Mesothelial cell of epicardium (in vitro differentiated cells): ENCODE results near the gene NACC2. TPM values are rescaled to one million over a fixed set of nuclear protein-coding genes. Genes with fewer than 3 reads are reported as not detected.
A peak's percentile ranks its signal among the peaks of the same experiment; 100 is the strongest.

ENCODE experiments used
- DNase-seq, 2 experiments: peaks; one replicate each; pipeline ENCODE4 v3.0.0; 2021; ENCODE audit warnings: low spot score in 2 of 2; ENCODE audit not compliant: unreplicated experiment in 2 of 2
- H3K27ac Mint-ChIP-seq: 2 replicates; pipeline ENCODE4 v1.8.0; 2021; ENCODE audit warnings: mixed read lengths
- H3K27me3 Mint-ChIP-seq: 2 replicates; pipeline ENCODE4 v1.8.0; 2021; ENCODE audit warnings: low read depth, mixed read lengths
- H3K36me3 Mint-ChIP-seq: 2 replicates; pipeline ENCODE4 v1.8.0; 2021; ENCODE audit warnings: mixed read lengths
- H3K4me1 Mint-ChIP-seq: 2 replicates; pipeline ENCODE4 v1.8.0; 2021; ENCODE audit warnings: mixed read lengths
- H3K4me3 Mint-ChIP-seq: 2 replicates; pipeline ENCODE4 v1.8.0; 2021; ENCODE audit warnings: mild to moderate bottlenecking, moderate library complexity, mixed read lengths
- H3K9me3 Mint-ChIP-seq: 2 replicates; pipeline ENCODE4 v1.8.0; 2021; ENCODE audit warnings: mixed read lengths
- total RNA-seq: library from RNA; stranded (reverse); gene quantifications from 3 replicates; pipeline ENCODE4 v1.2.1, GENCODE V29; 2021
- TF ChIP-seq, protein P1 (sequence below): fragments of 200-600 bp; sonication (generic); IDR thresholded peaks from one replicate; pipeline ENCODE4 v1.5.0; 2021; ENCODE audit warnings: antibody characterized with exemption; ENCODE audit not compliant: unreplicated experiment

Gene NACC2
- total RNA-seq, 1 donor from 2014 or later: 18.4 TPM

DNA sequence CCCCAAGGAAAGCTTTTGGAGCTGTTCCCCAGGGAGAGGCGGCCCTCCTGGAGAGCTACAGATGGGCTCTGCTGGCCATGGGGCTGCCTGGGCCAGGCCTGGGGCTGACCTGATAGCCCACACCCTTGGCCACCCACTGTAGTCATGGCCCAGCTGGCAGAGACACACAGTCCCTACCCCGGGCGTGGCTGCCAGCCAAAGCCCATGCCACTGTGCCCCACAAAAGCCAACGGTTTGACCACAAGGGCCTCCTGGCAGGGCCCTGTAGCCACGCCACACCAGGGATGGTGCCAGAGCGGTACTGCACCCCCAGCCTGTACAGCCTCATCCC, 15.2 kb downstream of the NACC2 start:
- Mint-ChIP-seq H3K36me3 (no peaks in the 10 kb centered on the region), H3K4me1 (peaks cover 10% of the 10 kb centered on the region), H3K27ac (no peak overlapping the region)

DNA sequence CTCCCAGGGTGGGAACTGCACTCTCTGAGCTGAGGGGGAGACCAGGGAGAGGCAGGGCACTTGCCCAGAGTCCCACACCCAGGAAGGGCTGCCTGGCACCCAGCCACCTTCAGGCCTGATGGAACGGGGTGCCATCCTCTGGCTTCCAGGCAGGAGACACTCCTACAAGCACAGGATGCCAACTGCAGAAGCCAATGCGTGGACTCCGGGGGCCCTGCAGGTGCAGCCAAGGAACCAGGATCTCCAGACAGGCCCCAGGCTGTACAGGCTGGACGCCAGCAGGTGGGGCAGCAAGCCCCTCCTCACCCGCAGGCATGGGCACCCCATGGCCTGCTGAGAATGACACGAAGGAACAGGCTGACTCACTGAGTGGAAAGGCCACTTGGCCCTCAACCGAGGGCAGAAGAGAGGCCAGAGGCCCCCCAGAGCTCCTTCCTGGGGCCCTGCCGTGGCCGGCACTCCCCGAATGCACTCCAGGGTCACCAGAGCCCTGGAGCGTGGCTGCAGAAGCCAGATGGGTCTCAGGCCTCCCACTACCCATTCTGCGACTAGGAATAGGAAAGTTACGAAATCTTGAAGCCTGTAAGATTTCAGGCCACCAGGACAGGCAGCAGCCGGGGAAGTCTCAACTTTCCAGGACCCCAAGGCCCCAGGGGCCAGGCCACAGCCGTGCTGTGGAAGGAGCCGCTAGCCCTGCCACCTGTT, 15.7 kb downstream of the NACC2 start:
- Mint-ChIP-seq H3K27ac (peak overlapping the region; percentile 50), H3K36me3 (peaks cover 2% of the 10 kb centered on the region), H3K9me3 (no peaks in the 10 kb centered on the region), H3K4me1 (peaks cover 10% of the 10 kb centered on the region), H3K27me3 (no peaks in the 10 kb centered on the region), H3K4me3 (no peak overlapping the region)
- TF ChIP-seq, protein P1, sequence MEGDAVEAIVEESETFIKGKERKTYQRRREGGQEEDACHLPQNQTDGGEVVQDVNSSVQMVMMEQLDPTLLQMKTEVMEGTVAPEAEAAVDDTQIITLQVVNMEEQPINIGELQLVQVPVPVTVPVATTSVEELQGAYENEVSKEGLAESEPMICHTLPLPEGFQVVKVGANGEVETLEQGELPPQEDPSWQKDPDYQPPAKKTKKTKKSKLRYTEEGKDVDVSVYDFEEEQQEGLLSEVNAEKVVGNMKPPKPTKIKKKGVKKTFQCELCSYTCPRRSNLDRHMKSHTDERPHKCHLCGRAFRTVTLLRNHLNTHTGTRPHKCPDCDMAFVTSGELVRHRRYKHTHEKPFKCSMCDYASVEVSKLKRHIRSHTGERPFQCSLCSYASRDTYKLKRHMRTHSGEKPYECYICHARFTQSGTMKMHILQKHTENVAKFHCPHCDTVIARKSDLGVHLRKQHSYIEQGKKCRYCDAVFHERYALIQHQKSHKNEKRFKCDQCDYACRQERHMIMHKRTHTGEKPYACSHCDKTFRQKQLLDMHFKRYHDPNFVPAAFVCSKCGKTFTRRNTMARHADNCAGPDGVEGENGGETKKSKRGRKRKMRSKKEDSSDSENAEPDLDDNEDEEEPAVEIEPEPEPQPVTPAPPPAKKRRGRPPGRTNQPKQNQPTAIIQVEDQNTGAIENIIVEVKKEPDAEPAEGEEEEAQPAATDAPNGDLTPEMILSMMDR: no peak
- DNase-seq: no peak

More for the DNA sequence above, 15.2 kb downstream of the NACC2 start:
- TF ChIP-seq, protein P1: no peak
- Mint-ChIP-seq H3K9me3 (no peaks in the 10 kb centered on the region), H3K4me3 (no peak overlapping the region), H3K27me3 (no peaks in the 10 kb centered on the region)
- no peak for DNase-seq

DNA sequence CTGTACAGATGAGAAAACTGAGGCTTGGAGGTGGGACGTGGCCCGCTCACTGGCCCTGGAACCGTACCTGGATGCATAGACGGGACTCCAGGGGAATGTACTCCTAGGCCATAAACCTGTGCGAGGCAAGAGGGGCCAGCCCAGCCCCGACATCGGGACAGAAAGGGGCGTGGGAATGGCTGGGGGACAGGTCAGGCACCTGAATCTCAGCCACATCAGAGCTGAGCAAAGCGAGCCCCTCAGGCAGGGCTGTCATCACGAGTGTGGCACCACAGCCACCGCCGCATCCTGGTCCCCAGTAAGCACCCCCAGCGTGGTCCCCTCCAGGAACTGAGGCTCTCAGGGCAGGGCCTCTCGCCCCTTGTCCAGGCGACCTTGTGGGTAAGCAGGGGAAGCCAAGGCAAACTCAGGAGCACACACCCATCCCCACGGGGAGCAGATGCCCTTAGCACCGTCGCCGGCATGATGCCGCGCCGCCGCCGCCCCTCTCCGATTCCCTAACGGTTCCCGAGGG, 16.5 kb downstream of the NACC2 start:
- TF ChIP-seq, protein P1: no peak
- H3K9me3 Mint-ChIP-seq: no peaks in the 10 kb centered on the region
- H3K27ac Mint-ChIP-seq: no peak overlapping the region
- H3K4me1 Mint-ChIP-seq: peaks cover 10% of the 10 kb centered on the region
- no peak for DNase-seq
- H3K4me3 Mint-ChIP-seq: no peak overlapping the region
- H3K36me3 Mint-ChIP-seq: peaks cover 2% of the 10 kb centered on the region
- no peaks in the 10 kb centered on the region for H3K27me3 Mint-ChIP-seq

DNA sequence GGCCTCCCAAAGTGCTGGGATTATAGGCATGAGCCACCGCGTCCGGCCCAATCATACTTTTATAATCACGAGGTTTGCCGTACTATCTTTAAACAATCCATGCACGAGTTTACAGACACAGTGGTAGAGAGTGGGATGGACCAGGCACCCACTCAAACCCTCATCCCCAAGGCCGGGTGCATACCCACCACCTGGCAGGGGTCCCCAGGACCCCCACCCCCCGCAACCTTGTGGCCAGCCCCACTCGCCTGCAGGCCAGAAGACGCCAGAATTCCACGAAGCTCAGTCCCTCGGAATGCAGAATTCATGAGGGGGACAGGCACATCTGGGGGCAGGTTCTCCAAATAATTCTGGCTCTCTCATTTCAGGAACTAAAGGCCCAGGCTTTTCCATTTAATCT, 17.1 kb downstream of the NACC2 start:
- H3K4me1 Mint-ChIP-seq: peaks cover 10% of the 10 kb centered on the region
- no peak for DNase-seq
- peaks cover 2% of the 10 kb centered on the region for H3K36me3 Mint-ChIP-seq
- no peaks in the 10 kb centered on the region for H3K9me3 Mint-ChIP-seq
- TF ChIP-seq, protein P1: no peak
- H3K4me3 Mint-ChIP-seq: no peak overlapping the region
- H3K27ac Mint-ChIP-seq: no peak overlapping the region
- H3K27me3 Mint-ChIP-seq: no peaks in the 10 kb centered on the region

DNA sequence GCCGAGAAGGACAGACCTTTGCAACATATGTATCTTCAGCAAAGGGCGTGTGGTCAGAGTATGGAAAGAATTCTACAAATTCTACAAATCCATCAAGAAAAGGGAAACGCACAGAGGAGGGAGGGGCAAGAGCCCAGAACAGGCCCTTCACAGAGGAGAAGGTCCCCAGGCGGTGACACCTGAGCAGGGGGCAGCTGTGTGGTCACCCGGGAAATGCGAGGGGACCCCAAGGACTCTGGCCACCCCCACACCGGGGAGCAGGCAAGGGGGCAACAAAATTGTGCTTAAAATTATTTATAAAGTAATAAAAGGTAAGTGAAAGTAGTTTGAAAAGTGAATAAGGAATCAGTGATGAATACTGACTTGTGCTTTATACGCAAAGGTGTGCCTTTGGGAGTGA, 17.6 kb downstream of the NACC2 start:
- TF ChIP-seq, protein P1: no peak
- Mint-ChIP-seq H3K4me3 (no peak overlapping the region), H3K4me1 (peaks cover 7% of the 10 kb centered on the region), H3K27ac (peak overlapping the region; percentile 87), H3K36me3 (peaks cover 2% of the 10 kb centered on the region), H3K27me3 (no peaks in the 10 kb centered on the region), H3K9me3 (no peaks in the 10 kb centered on the region)
- DNase-seq: no peak
